Bronchial epithelial cell (primary cell): ENCODE measurements around the gene OIP5. TPM values are rescaled to one million over a fixed set of nuclear protein-coding genes. Genes with fewer than 3 reads are reported as not detected.
"Not testable (repeated sequence)": the region's sequence is repeated elsewhere in the genome, so short reads cannot be mapped to it uniquely, and the experiment has no call there.

Experiments used
- DNase-seq: peaks from one replicate; pipeline ENCODE4 v3.0.0-alpha.2; 2010; ENCODE audit warnings: low read depth
- FAIRE-seq: peaks from 2 replicates; lab custom pipeline; 2011; peaks lifted over from hg19 to GRCh38; lab: Jason Lieb, UNC
- H3K27me3 ChIP-seq: 2 replicates; pipeline ENCODE4 v1.5.1; 2011; ENCODE audit warnings: low read length; ENCODE audit not compliant: control insufficient read depth, insufficient read depth
- H3K36me3 ChIP-seq: 2 replicates; pipeline ENCODE4 v1.5.1; 2011; ENCODE audit warnings: low read length; ENCODE audit not compliant: control insufficient read depth, insufficient read depth
- H3K4me3 ChIP-seq: 2 replicates; pipeline ENCODE4 v1.5.1; 2011; ENCODE audit warnings: mild to moderate bottlenecking, low read depth, low read length, control low read depth
- CTCF ChIP-seq: IDR thresholded peaks from 2 replicates; pipeline ENCODE4 v1.5.1; 2011; ENCODE audit warnings: mild to moderate bottlenecking, moderate library complexity, low read length, control low read depth, inconsistent platforms; ENCODE audit not compliant: insufficient read depth, severe bottlenecking
- total RNA-seq: library from RNA; depleted of rRNA; stranded (reverse); fragments of >200 nt; gene quantifications from 2 replicates; pipeline ENCODE4 v1.2.1, GENCODE V29; 2014

The OIP5 gene
- total RNA-seq, 1 donor from 2014 or later, result 0.26 TPM

DNA sequence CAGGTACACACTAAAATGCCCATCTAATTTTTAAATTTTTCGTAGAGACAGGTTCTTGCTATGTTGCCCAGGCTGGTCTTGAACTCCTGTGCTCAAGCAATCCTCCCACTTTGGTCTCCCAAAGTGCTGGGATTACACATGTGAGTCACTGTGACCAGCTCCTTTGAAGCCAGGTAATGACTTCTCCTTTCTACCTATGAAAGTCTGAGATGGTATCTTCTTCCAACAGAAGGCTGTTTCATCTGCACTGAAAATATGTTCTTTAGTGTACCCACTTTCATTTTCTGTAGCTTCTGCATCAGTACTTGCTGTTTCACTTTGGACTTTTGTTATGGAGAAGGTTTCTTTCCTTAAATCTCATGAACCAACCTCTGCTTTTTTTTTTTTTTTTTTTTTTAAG is 8.8 kb downstream of the OIP5 start:
- no peak for FAIRE-seq
- no peaks in the 10 kb centered on the region for H3K27me3 ChIP-seq
- no peak overlapping the region for H3K4me3 ChIP-seq
- DNase-seq, result no peak
- no peak for TF ChIP-seq CTCF
- H3K36me3 ChIP-seq, result no peaks in the 10 kb centered on the region

DNA sequence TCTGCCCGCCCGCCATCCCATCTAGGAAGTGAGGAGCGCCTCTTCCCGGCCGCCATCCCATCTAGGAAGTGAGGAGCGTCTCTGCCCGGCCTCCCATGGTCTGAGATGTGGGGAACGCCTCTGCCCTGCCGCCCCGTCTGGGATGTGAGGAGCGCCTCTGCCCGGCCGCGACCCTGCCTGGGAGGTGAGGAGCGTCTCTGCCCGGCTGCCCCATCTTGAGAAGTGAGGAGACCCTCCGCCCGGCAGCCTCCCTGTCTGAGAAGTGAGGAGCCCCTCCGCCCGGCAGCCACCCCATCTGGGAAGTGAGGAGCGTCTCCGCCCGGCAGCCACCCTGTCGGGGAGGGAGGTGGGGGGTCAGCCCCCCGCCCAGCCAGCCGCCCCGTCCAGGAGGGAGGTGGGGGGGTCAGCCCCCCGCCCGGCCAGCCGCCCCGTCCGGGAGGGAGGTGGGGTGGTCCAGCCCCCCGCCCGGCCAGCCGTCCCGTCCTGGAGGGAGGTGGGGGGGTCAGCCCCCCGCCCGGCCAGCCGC is 11.5 kb downstream of the OIP5 start:
- DNase-seq, FAIRE-seq, H3K27me3 ChIP-seq, H3K36me3 ChIP-seq, H3K4me3 ChIP-seq: not testable (repeated sequence)

DNA sequence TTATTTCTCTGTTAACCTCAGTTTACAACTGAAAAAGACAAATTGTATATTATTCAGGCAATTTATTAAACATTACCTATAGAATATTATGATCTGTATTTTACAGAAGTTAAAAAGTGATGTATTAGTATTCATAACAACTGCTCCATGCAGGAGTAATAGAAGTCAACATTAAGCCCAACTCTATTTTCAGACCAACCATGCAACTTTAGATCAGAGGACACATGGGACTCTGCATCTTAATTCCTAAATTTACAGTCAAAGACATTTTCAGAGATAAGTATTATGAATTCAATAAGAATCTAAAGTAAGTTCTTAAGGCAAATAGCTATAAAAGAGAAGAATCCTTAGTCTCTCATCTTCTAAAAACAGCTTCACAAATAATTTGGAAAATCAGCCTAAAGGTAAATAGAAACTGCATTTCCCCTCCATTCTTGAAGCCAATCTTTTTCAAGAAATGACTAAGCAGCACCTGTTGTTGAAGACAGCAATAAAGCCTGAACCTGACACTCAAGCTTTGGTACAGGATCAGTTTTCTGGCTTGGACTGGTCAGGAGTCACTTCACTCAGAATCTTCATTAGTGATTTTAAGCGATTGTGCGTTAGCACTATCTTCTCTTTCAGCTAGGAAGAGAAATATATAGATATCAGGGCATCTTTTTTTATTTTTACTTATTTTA is 23.0 kb downstream of the OIP5 start:
- no peak for TF ChIP-seq CTCF
- H3K27me3 ChIP-seq, result no peaks in the 10 kb centered on the region
- FAIRE-seq (no peak), DNase-seq (no peak)
- H3K36me3 ChIP-seq, result peaks cover 2% of the 10 kb centered on the region
- no peak overlapping the region for H3K4me3 ChIP-seq

- FAIRE-seq (no peak), DNase-seq (no peak)
- H3K36me3 ChIP-seq, result peaks cover 3% of the 10 kb centered on the region
- H3K27me3 ChIP-seq, result no peaks in the 10 kb centered on the region
- no peak for TF ChIP-seq CTCF
- H3K4me3 ChIP-seq, result no peak overlapping the region
Observed at GRCh38 chr15:41307679-41308078, 24.7 kb downstream of the OIP5 start.

- Histone ChIP-seq H3K27me3 (no peaks in the 10 kb centered on the region), H3K36me3 (peaks cover 1% of the 10 kb centered on the region), H3K4me3 (no peak overlapping the region)
- DNase-seq (no peak), FAIRE-seq (no peak)
- TF ChIP-seq CTCF, result no peak
Observed at GRCh38 chr15:41304149-41304770, 28.1 kb downstream of the OIP5 start.

- TF ChIP-seq CTCF, result no peak
- no peaks in the 10 kb centered on the region for H3K27me3 ChIP-seq
- H3K4me3 ChIP-seq, result no peak overlapping the region
- DNase-seq (no peak), FAIRE-seq (no peak)
- peaks cover 1% of the 10 kb centered on the region for H3K36me3 ChIP-seq
Observed at GRCh38 chr15:41301587-41301986, 30.8 kb downstream of the OIP5 start.

GRCh38 chr15:41301139-41301538 is 31.3 kb downstream of the OIP5 start:
- H3K27me3 ChIP-seq, DNase-seq, H3K36me3 ChIP-seq, FAIRE-seq, H3K4me3 ChIP-seq: not testable (repeated sequence)
